OCI-LY7 (cell line): ENCODE data around the gene ZIC5. TPM values are rescaled to one million over a fixed set of nuclear protein-coding genes. Genes with fewer than 3 reads are reported as not detected.

Source experiments
- BruUV-seq: library from RNA; stranded (reverse); fragments of 400-500 nt; replicated peaks from 2 replicates; lab custom pipeline; 2021; lab: Mats Ljungman, UMichigan
- CTCF ChIA-PET: fragments of 300-600 bp; sonication (Branson Sonifier 250); formaldehyde crosslinking; loops from one replicate; lab custom pipeline; 2022; ENCODE audit warnings: antibody characterized with exemption; ENCODE audit not compliant: unreplicated experiment; lab: Charles Lee
- POLR2A ChIA-PET: fragments of 300-600 bp; sonication (Branson Sonifier 250); formaldehyde crosslinking; loops from one replicate; lab custom pipeline; 2022; ENCODE audit warnings: antibody characterized with exemption; lab: Charles Lee
- DNase-seq: peaks from one replicate; pipeline ENCODE4 v3.0.0-alpha.2; 2015; ENCODE audit warnings: low spot score
- H2AFZ ChIP-seq: fragments of 200-600 bp; sonication (generic), shearing (Covaris generic); 2 replicates; pipeline ENCODE4 v1.6.1; 2014; ENCODE audit warnings: mild to moderate bottlenecking, antibody characterized with exemption, low read length, moderate library complexity
- H3K27ac ChIP-seq: fragments of 200-600 bp; sonication (generic); 2 replicates; pipeline ENCODE4 v1.5.1; 2014; ENCODE audit warnings: mixed run types, low read depth, mild to moderate bottlenecking, moderate library complexity, low read length, inconsistent platforms; ENCODE audit not compliant: poor library complexity, severe bottlenecking
- H3K36me3 ChIP-seq: fragments of 200-600 bp; sonication (generic); 2 replicates; pipeline ENCODE4 v1.6.1; 2014; ENCODE audit warnings: mild to moderate bottlenecking, antibody characterized with exemption, low read length, moderate library complexity, mixed read lengths; ENCODE audit not compliant: insufficient read depth
- H3K4me1 ChIP-seq: fragments of 200-600 bp; sonication (generic); 2 replicates; pipeline ENCODE4 v1.5.1; 2014; ENCODE audit warnings: mild to moderate bottlenecking, low read length; ENCODE audit not compliant: insufficient read depth, poor library complexity, severe bottlenecking
- H3K4me2 ChIP-seq: fragments of 200-600 bp; sonication (generic); 2 replicates; pipeline ENCODE4 v1.6.1; 2014; ENCODE audit warnings: mild to moderate bottlenecking, low read length
- H3K4me3 ChIP-seq: fragments of 200-600 bp; sonication (generic); 2 replicates; pipeline ENCODE4 v1.5.1; 2014; ENCODE audit warnings: mild to moderate bottlenecking, low read depth, low read length; ENCODE audit not compliant: poor library complexity, severe bottlenecking
- H3K79me2 ChIP-seq: fragments of 200-600 bp; sonication (generic); 2 replicates; pipeline ENCODE4 v1.6.1; 2016; ENCODE audit warnings: low read depth, mild to moderate bottlenecking, low read length, moderate library complexity, mixed read lengths; ENCODE audit not compliant: insufficient read depth
- H3K9me2 ChIP-seq: fragments of 200-600 bp; sonication (generic); 2 replicates; pipeline ENCODE4 v1.6.1; 2016; ENCODE audit warnings: mild to moderate bottlenecking, low read length, mixed read lengths; ENCODE audit not compliant: insufficient read depth
- H3K9me3 ChIP-seq: fragments of 200-600 bp; sonication (generic); 2 replicates; pipeline ENCODE4 v1.6.1; 2014; ENCODE audit warnings: mild to moderate bottlenecking, mixed run types, low read length, mixed read lengths
- H4K20me1 ChIP-seq: fragments of 200-600 bp; sonication (generic); 2 replicates; pipeline ENCODE4 v1.6.1; 2014; ENCODE audit warnings: mild to moderate bottlenecking, antibody characterized with exemption, low read length, moderate library complexity, mixed read lengths; ENCODE audit not compliant: insufficient read depth
- EZH2phosphoT487 ChIP-seq: fragments of 200-600 bp; sonication (generic); IDR thresholded peaks from 2 replicates; pipeline ENCODE4 v1.6.1; 2018; ENCODE audit warnings: low read depth, borderline replicate concordance, mild to moderate bottlenecking, mixed run types, antibody characterized with exemption, low read length, moderate library complexity, mixed read lengths
- intact Hi-C: fragments of 100-400 bp; cut with micrococcal nuclease; formaldehyde crosslinking; loops from one replicate; pipeline ENCODE4 v1.10.0; 2022; ENCODE audit not compliant: unreplicated experiment
- total RNA-seq, 2 experiments: library from RNA; depleted of rRNA in 1 of 2; stranded (reverse); fragments of >200 nt in 1 of 2; shearing (Covaris generic) in 1 of 2; gene quantifications; 2 replicates each; pipeline ENCODE4 v1.2.3, GENCODE V29; 2014 to 2022
- TF ChIP-seq, protein P1 (sequence below): fragments of 200-600 bp; sonication (generic); conservative IDR thresholded peaks from 2 replicates; pipeline ENCODE4 v1.5.1; 2014; ENCODE audit warnings: mild to moderate bottlenecking, antibody characterized with exemption, low read length, moderate library complexity, mixed read lengths

Gene ZIC5
- total RNA-seq, 2 experiments from 2014 or later: not detected

- Histone ChIP-seq H3K4me2 (no peak overlapping the region), H3K36me3 (no peaks in the 10 kb centered on the region), H3K9me2 (no peaks in the 10 kb centered on the region), H3K79me2 (no peaks in the 10 kb centered on the region), H3K27ac (no peak overlapping the region), H2AFZ (no peak overlapping the region), H3K4me1 (no peaks in the 10 kb centered on the region), H3K4me3 (no peak overlapping the region), H3K9me3 (no peaks in the 10 kb centered on the region), H4K20me1 (no peaks in the 10 kb centered on the region)
- POLR2A ChIA-PET: interaction anchor here (0.7 kb wide), 1 partner anchor 64 kb away, joined by 7 read pairs; no protein-coding TSS in a partner anchor
- CTCF ChIA-PET: no interaction called here
- no TSS peak for BruUV-seq
- no peak for DNase-seq
- intact Hi-C loops: no loop called here
- TF ChIP-seq, protein P1, sequence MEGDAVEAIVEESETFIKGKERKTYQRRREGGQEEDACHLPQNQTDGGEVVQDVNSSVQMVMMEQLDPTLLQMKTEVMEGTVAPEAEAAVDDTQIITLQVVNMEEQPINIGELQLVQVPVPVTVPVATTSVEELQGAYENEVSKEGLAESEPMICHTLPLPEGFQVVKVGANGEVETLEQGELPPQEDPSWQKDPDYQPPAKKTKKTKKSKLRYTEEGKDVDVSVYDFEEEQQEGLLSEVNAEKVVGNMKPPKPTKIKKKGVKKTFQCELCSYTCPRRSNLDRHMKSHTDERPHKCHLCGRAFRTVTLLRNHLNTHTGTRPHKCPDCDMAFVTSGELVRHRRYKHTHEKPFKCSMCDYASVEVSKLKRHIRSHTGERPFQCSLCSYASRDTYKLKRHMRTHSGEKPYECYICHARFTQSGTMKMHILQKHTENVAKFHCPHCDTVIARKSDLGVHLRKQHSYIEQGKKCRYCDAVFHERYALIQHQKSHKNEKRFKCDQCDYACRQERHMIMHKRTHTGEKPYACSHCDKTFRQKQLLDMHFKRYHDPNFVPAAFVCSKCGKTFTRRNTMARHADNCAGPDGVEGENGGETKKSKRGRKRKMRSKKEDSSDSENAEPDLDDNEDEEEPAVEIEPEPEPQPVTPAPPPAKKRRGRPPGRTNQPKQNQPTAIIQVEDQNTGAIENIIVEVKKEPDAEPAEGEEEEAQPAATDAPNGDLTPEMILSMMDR: no peak
- no peak for TF ChIP-seq EZH2phosphoT487
These were observed 15.2 kb upstream of the ZIC5 start for GRCh38 chr13:99986741-99987140.

- BruUV-seq: no TSS peak
- Histone ChIP-seq H4K20me1 (no peaks in the 10 kb centered on the region), H3K4me1 (no peaks in the 10 kb centered on the region), H3K9me3 (no peaks in the 10 kb centered on the region), H3K27ac (no peak overlapping the region), H3K36me3 (no peaks in the 10 kb centered on the region), H2AFZ (no peak overlapping the region), H3K79me2 (no peaks in the 10 kb centered on the region), H3K4me2 (no peak overlapping the region), H3K4me3 (no peak overlapping the region), H3K9me2 (no peaks in the 10 kb centered on the region)
- ChIA-PET POLR2A (interaction anchor here (0.7 kb wide), 1 partner anchor 296 kb away, joined by 4 read pairs; no protein-coding TSS in a partner anchor), CTCF (no interaction called here)
- no peak for TF ChIP-seq EZH2phosphoT487
- TF ChIP-seq, protein P1: no peak
- intact Hi-C loops: no loop called here
- DNase-seq: no peak
These were observed 14.4 kb upstream of the ZIC5 start for GRCh38 chr13:99985886-99986527.

GRCh38 chr13:99985241-99985874 lies 13.8 kb upstream of the ZIC5 start:
- Histone ChIP-seq H3K9me2 (no peaks in the 10 kb centered on the region), H3K4me3 (no peak overlapping the region), H3K9me3 (no peaks in the 10 kb centered on the region), H3K36me3 (no peaks in the 10 kb centered on the region), H3K79me2 (no peaks in the 10 kb centered on the region), H3K27ac (no peak overlapping the region), H3K4me2 (no peak overlapping the region), H3K4me1 (no peaks in the 10 kb centered on the region), H4K20me1 (no peaks in the 10 kb centered on the region), H2AFZ (no peak overlapping the region)
- no TSS peak for BruUV-seq
- POLR2A ChIA-PET: interaction anchor here (0.7 kb wide), 1 partner anchor 296 kb away, joined by 4 read pairs; no protein-coding TSS in a partner anchor
- CTCF ChIA-PET: no interaction called here
- DNase-seq: no peak
- intact Hi-C loops: no loop called here
- TF ChIP-seq EZH2phosphoT487: no peak
- TF ChIP-seq, protein P1: no peak
